LHCN-M2 (cell line): ENCODE measurements around the gene ASTN1. TPM values are rescaled to one million over a fixed set of nuclear protein-coding genes. Genes with fewer than 3 reads are reported as not detected.
A peak's percentile ranks its signal among the peaks of the same experiment; 100 is the strongest.

ENCODE experiments used
- DNase-seq: peaks from one replicate; pipeline ENCODE4 v3.0.0-alpha.2; 2012; ENCODE audit warnings: low read depth
- total RNA-seq: library from RNA; depleted of rRNA; stranded (reverse); fragments of >200 nt; gene quantifications from 2 replicates; pipeline ENCODE4 v1.2.3, GENCODE V29; 2014

ASTN1 gene
- total RNA-seq, 1 experiment from 2014 or later: not detected

GRCh38 chr1:176932114-176933104 lies 232.1 kb downstream of the ASTN1 start:
- DNase-seq: no peak

GRCh38 chr1:176931526-176931925 lies 233.0 kb downstream of the ASTN1 start:
- no peak for DNase-seq

- DNase-seq: no peak
Measured at GRCh38 chr1:176926330-176927086, 238.0 kb downstream of the ASTN1 start.

GRCh38 chr1:176925223-176925622 lies 239.3 kb downstream of the ASTN1 start:
- no peak for DNase-seq

GRCh38 chr1:176923283-176923682 lies 241.2 kb downstream of the ASTN1 start:
- no peak for DNase-seq

GRCh38 chr1:176919386-176920378 lies 244.8 kb downstream of the ASTN1 start:
- no peak for DNase-seq

- no peak for DNase-seq
Measured at GRCh38 chr1:176905648-176906047, 258.9 kb downstream of the ASTN1 start.

GRCh38 chr1:176904057-176904751 lies 260.3 kb downstream of the ASTN1 start:
- no peak for DNase-seq

- DNase-seq: peak; percentile 41
Measured at GRCh38 chr1:176903474-176903873, 261.0 kb downstream of the ASTN1 start.

GRCh38 chr1:176899321-176899720 lies 265.2 kb downstream of the ASTN1 start:
- DNase-seq: no peak

GRCh38 chr1:176897350-176898236 lies 266.9 kb downstream of the ASTN1 start:
- peak; percentile 65 for DNase-seq

- no peak for DNase-seq
Measured at GRCh38 chr1:176896216-176896615, 268.3 kb downstream of the ASTN1 start.

- DNase-seq: no peak
Measured at GRCh38 chr1:176894450-176894849, 270.1 kb downstream of the ASTN1 start.

- no peak for DNase-seq
Measured at GRCh38 chr1:176893625-176894352, 270.7 kb downstream of the ASTN1 start.

- DNase-seq: no peak
Measured at GRCh38 chr1:176888471-176889032, 276.0 kb downstream of the ASTN1 start.

- DNase-seq: no peak
Measured at GRCh38 chr1:176885751-176886150, 278.8 kb downstream of the ASTN1 start.

GRCh38 chr1:176885341-176885740 lies 279.2 kb downstream of the ASTN1 start:
- DNase-seq: no peak

- DNase-seq: no peak
Measured at GRCh38 chr1:176884911-176885310, 279.6 kb downstream of the ASTN1 start.

- DNase-seq: no peak
Measured at GRCh38 chr1:176884286-176884685, 280.2 kb downstream of the ASTN1 start.
